Parathyroid adenoma (tissue), 2 donors: ENCODE measurements around the gene MSANTD7.
"Not testable (repeated sequence)": the region's sequence is repeated elsewhere in the genome, so short reads cannot be mapped to it uniquely, and the experiment has no call there.

Experiments
- H2AFZ ChIP-seq: fragments of 300-600 bp; sonication (generic); one replicate; pipeline ENCODE4 v1.7.0; 2017; ENCODE audit warnings: antibody characterized with exemption, mild to moderate bottlenecking
- H3K27ac ChIP-seq: fragments of 300-600 bp; sonication (generic); one replicate; pipeline ENCODE4 v1.7.0; 2017
- H3K27me3 ChIP-seq: fragments of 300-600 bp; sonication (generic); one replicate; pipeline ENCODE4 v1.7.0; 2017; ENCODE audit warnings: low read length; ENCODE audit not compliant: control insufficient read depth, insufficient read depth
- H3K36me3 ChIP-seq: fragments of 300-600 bp; sonication (generic); one replicate; pipeline ENCODE4 v1.7.0; 2017; ENCODE audit warnings: low read length; ENCODE audit not compliant: control insufficient read depth, insufficient read depth
- H3K4me1 ChIP-seq: fragments of 300-600 bp; sonication (generic); one replicate; pipeline ENCODE4 v1.7.0; 2017; ENCODE audit warnings: control low read depth
- H3K4me2 ChIP-seq: fragments of 300-600 bp; sonication (generic); one replicate; pipeline ENCODE4 v1.7.0; 2017; ENCODE audit warnings: low read length
- H3K4me3 ChIP-seq: fragments of 300-600 bp; sonication (generic); one replicate; pipeline ENCODE4 v1.7.0; 2017; ENCODE audit warnings: low read depth, low read length
- H3K79me2 ChIP-seq: fragments of 300-600 bp; sonication (generic); one replicate; pipeline ENCODE4 v1.7.0; 2017; ENCODE audit warnings: control low read depth
- H3K9ac ChIP-seq: fragments of 300-600 bp; sonication (generic); one replicate; pipeline ENCODE4 v1.7.0; 2017; ENCODE audit warnings: mild to moderate bottlenecking
- H3K9me3 ChIP-seq: fragments of 300-600 bp; sonication (generic); one replicate; pipeline ENCODE4 v1.7.0; 2017; ENCODE audit warnings: low read length; ENCODE audit not compliant: control insufficient read depth
- CTCF ChIP-seq: fragments of 300-600 bp; sonication (generic); IDR thresholded peaks from one replicate; pipeline ENCODE4 v1.7.0; 2017; ENCODE audit warnings: antibody characterized with exemption, mild to moderate bottlenecking
- donor health status: primary hyperparathyroidism.

MSANTD7 gene

GRCh38 chr10:14859043-14859442, 20.9 kb downstream of the MSANTD7 start:
- H3K9ac ChIP-seq = no peak overlapping the region
- H3K27ac ChIP-seq = no peak overlapping the region
- no peaks in the 10 kb centered on the region for H3K4me1 ChIP-seq
- no peak overlapping the region for H2AFZ ChIP-seq
- no peak overlapping the region for H3K4me2 ChIP-seq
- no peak for TF ChIP-seq CTCF
- no peak overlapping the region for H3K4me3 ChIP-seq
- no peaks in the 10 kb centered on the region for H3K9me3 ChIP-seq
- H3K27me3 ChIP-seq = no peaks in the 10 kb centered on the region
- no peaks in the 10 kb centered on the region for H3K36me3 ChIP-seq
- H3K79me2 ChIP-seq = peaks cover 2% of the 10 kb centered on the region

- no peak overlapping the region for H3K9ac ChIP-seq
- no peaks in the 10 kb centered on the region for H3K27me3 ChIP-seq
- H3K36me3 ChIP-seq = no peaks in the 10 kb centered on the region
These were observed 21.7 kb downstream of the MSANTD7 start for GRCh38 chr10:14859775-14860174.

GRCh38 chr10:14860791-14861190, 22.7 kb downstream of the MSANTD7 start:
- Histone ChIP-seq H3K36me3 (no peaks in the 10 kb centered on the region), H3K4me2 (no peak overlapping the region), H3K79me2 (peaks cover 2% of the 10 kb centered on the region), H3K4me1 (no peaks in the 10 kb centered on the region), H3K9ac (no peak overlapping the region), H3K27me3 (no peaks in the 10 kb centered on the region), H2AFZ (no peak overlapping the region), H3K9me3 (no peaks in the 10 kb centered on the region), H3K4me3 (no peak overlapping the region), H3K27ac (no peak overlapping the region)
- TF ChIP-seq CTCF = no peak

More at GRCh38 chr10:14859775-14860174, 21.7 kb downstream of the MSANTD7 start:
- no peaks in the 10 kb centered on the region for H3K9me3 ChIP-seq
- no peak overlapping the region for H3K4me2 ChIP-seq
- H2AFZ ChIP-seq = no peak overlapping the region
- peaks cover 2% of the 10 kb centered on the region for H3K79me2 ChIP-seq
- H3K27ac ChIP-seq = no peak overlapping the region
- no peak overlapping the region for H3K4me3 ChIP-seq
- no peak for TF ChIP-seq CTCF
- no peaks in the 10 kb centered on the region for H3K4me1 ChIP-seq

GRCh38 chr10:14864466-14864865, 26.4 kb downstream of the MSANTD7 start:
- H3K36me3 ChIP-seq, H3K9ac ChIP-seq, H3K9me3 ChIP-seq, H3K4me1 ChIP-seq, H2AFZ ChIP-seq, H3K27ac ChIP-seq, H3K4me3 ChIP-seq, H3K27me3 ChIP-seq, H3K4me2 ChIP-seq, H3K79me2 ChIP-seq: not testable (repeated sequence)

DNA sequence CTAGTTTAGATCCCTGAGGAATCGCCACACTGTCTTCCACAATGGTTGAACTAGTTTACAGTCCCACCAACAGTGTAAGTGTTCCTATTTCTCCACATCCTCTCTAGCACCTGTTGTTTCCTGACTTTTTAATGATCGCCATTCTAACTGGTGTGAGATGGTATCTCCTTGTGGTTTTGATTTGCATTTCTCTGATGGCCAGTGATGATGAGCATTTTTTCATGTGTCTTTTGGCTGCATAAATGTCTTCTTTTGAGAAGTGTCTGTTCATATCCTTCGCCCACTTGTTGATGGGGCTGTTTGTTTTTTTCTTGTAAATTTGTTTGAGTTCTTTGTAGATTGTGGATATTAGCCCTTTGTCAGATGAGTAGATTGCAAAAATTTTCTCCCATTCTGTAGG, 26.8 kb downstream of the MSANTD7 start:
- H3K4me2 ChIP-seq, H3K9ac ChIP-seq, H3K27ac ChIP-seq, H3K4me1 ChIP-seq, H3K36me3 ChIP-seq, H3K27me3 ChIP-seq, H3K4me3 ChIP-seq, H3K79me2 ChIP-seq, H2AFZ ChIP-seq, H3K9me3 ChIP-seq: not testable (repeated sequence)

GRCh38 chr10:14873090-14873760, 35.1 kb downstream of the MSANTD7 start:
- Histone ChIP-seq H3K36me3 (no peaks in the 10 kb centered on the region), H3K4me3 (no peak overlapping the region)

More at GRCh38 chr10:14873090-14873760, 35.1 kb downstream of the MSANTD7 start:
- Histone ChIP-seq H2AFZ (no peak overlapping the region), H3K9ac (no peak overlapping the region), H3K27ac (no peak overlapping the region), H3K4me1 (peaks cover 4% of the 10 kb centered on the region), H3K79me2 (peaks cover 3% of the 10 kb centered on the region), H3K9me3 (no peaks in the 10 kb centered on the region), H3K4me2 (no peak overlapping the region), H3K27me3 (no peaks in the 10 kb centered on the region)
- TF ChIP-seq CTCF = no peak
